GM13976 (cell line): Measurements from ENCODE around the gene B3GAT3.
A peak's percentile ranks its signal among the peaks of the same experiment; 100 is the strongest.

Source experiments
- DNase-seq: peaks from one replicate; pipeline ENCODE4 v3.0.0; 2012; ENCODE audit warnings: low spot score
- in situ Hi-C: fragments of 300-500 bp; cut with MboI; formaldehyde crosslinking; loops from one replicate; pipeline ENCODE4 v1.12.0; 2022; ENCODE audit warnings: low sequenced_read_pairs, mixed read lengths, inconsistent platforms; ENCODE audit not compliant: unreplicated experiment
- TF ChIP-seq, protein P1 (sequence below): IDR thresholded peaks from 2 replicates; pipeline ENCODE4 v1.5.1; 2012; ENCODE audit warnings: borderline replicate concordance, mild to moderate bottlenecking; ENCODE audit not compliant: insufficient read depth; ENCODE audit errors: extremely low read depth, missing control alignments, control extremely low read depth

Gene B3GAT3

DNA sequence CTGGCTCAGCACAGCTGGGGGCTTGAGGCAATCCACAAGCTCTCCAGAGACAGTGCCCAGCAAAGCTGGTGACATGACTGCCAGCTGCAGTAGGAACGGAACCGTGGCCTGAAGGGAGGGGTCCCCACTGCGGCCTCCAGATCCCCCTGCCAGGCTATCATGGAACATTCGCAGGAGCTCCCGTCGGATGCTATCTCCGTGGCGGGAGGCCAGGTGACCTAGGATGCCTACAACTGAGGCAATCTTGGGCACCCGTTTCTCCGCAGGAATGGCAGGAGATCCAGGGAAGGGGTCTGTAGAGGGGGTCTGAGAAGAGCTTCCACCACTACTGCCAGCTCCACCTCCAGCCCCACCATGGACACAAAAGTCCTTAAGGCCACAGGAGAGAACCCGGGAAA lies 27.2 kb upstream of the B3GAT3 start:
- in situ Hi-C loops: no loop called here
- TF ChIP-seq, protein P1, sequence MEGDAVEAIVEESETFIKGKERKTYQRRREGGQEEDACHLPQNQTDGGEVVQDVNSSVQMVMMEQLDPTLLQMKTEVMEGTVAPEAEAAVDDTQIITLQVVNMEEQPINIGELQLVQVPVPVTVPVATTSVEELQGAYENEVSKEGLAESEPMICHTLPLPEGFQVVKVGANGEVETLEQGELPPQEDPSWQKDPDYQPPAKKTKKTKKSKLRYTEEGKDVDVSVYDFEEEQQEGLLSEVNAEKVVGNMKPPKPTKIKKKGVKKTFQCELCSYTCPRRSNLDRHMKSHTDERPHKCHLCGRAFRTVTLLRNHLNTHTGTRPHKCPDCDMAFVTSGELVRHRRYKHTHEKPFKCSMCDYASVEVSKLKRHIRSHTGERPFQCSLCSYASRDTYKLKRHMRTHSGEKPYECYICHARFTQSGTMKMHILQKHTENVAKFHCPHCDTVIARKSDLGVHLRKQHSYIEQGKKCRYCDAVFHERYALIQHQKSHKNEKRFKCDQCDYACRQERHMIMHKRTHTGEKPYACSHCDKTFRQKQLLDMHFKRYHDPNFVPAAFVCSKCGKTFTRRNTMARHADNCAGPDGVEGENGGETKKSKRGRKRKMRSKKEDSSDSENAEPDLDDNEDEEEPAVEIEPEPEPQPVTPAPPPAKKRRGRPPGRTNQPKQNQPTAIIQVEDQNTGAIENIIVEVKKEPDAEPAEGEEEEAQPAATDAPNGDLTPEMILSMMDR: no peak
- no peak for DNase-seq

DNA sequence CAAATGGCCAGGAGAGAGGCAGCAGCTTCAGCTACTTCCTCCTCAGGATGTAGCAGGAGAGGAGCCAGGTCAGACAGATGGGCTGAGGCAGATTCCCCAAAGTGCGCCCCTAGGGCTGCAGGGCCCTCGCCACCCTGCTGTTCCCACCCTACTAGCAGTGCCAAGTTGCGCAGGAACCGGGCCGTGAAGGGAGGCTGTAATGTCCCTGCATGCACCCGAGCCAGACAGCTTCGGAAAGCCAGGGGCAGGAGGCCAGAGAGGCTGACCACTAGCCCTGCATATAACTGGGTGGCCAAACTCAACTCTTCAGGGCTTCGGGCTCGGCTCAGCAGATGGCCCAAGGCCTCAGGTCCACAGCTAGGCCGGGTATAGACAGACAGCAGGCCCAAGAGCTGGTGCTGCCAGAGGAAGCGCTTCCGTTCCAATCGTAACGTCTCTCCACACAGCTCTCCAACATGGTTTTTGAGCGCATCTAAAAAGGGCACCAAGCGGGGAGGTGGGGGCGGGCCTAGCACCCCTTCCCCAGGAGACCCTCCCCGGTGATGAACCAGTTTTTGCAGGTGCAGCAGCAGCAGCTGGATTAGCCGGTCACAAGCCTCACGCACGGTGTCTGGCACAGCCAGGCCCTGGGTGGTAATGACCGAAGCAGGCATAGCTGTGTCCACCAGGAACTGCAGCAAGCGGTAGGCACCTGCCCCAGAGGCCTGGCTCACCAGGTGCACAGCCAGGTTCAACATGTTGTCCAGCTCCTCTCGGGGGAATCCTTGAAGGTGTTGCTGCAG lies 26.6 kb upstream of the B3GAT3 start:
- in situ Hi-C loops: no loop called here
- TF ChIP-seq, protein P1: no peak
- no peak for DNase-seq

DNA sequence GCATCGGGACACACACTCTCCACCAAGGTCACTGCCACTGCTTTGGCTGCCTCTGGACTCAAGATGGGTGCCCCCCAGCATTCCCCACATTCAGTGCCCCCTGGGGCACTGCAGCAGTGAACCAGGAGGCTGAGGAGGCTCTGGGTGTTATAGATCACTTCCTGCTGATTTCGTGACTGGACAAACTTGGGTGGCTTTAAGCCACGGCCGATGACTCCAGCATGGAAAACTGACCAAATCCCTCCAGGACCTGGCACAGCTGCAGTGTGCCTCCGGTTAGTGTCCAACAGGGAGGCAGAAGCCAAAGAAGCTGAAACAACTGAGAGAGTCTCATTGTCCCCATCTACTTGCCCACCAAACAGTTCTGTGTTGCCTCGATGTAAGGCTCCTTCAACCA lies 25.8 kb upstream of the B3GAT3 start:
- in situ Hi-C loops: no loop called here
- TF ChIP-seq, protein P1: no peak
- DNase-seq: no peak

DNA sequence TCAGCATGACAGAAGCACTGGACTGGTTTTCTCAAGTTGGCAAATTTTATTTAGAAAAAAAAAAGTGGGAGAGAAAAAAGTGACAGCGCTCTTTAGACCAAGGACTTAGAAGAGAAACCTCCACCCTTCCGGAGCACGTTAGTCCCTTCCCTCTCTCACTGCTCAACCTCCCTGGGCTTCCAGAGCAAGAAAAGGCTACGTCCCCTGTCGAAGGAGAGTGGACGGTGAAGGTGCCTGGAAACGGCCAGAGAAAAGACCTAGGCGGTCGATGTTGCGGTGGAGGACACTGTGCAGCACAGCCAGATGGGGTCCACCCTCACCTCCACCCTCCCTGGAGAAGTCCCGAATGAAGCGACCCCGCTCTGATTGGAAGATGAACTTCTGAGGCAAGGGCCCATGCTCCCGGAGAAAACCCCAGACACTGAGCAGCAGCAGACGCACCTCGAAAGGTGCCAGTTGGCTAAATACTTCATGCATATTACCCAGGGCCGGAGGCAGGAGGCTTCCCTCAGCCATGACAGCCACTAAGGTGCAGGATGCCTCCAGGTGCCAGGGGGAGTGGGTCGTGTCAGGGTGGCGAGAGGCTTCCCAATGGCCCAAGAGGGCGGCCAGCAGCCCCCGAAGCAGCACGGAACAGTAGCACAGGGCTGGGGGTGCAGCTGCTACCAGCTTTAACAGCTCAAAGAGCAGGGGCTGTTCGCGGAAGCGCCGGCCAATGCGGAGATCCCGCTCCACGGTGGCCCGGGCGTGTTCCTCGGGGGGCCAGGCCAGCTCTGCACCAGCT lies 25.2 kb upstream of the B3GAT3 start:
- in situ Hi-C loops: no loop called here
- TF ChIP-seq, protein P1: no peak
- DNase-seq: no peak

DNA sequence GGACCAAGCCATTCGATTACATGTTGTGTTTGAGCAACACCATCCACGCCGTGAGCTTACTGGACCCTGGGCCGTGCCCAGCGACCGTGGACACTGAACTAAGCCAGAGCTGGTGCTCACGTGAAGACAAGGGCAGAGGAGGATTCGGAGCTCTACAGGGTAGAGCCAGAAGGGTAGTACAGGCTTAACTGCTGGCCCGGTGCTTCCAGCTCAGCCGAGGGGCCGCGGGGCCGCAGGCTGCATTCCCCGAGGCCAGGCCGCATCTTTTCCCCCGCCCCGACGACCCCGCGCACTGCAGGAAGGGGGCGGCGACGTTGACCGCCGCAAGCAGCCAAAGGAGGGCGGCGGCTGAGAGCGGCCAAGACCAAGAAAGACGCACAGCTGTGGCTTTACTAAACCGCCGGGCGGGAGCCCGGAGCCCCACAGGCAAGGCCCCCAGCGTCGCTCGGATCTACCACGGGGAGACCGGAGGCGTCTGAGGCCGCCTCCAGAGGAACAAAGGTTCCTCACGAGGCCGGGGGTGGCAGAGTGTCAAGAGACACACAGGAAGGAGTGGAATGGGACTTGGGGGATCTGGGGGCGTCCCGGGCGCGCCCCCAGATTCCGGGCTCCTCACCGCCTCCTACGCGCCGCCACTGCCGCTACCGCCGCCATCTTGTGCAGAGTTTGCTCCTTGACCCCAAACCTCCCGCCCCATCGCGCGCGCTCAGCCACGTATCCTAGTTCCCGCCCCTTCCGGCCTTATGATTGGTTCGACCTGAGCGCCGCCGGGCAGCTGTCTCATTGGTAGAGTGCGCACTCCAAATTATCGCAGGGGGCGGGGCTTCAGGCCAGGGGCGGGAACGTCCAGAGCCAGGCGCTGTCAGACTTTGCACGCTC lies 24.4 kb upstream of the B3GAT3 start, which contains the start of gene GANAB:
GANAB (minus strand) TSS at position 668 of the 879 bp plus-strand sequence; CDS start at position 654, 14 bp downstream.
- in situ Hi-C loops: no loop called here
- TF ChIP-seq, protein P1: no peak
- peak; percentile 100 for DNase-seq

DNA sequence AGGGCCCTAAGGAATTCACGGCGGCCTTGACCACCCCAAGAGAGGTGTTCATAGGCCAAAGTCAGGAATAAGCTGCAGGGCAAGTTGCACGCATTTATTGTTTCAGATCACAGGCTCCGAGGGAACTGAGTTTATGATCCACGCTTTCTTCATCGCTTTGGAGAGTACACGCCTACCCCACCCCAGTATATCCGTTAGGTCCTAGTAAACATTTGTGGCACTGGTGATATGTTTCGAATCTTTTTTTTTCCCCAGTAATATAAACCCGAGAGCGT lies 23.8 kb upstream of the B3GAT3 start:
- DNase-seq: peak; percentile 42
- TF ChIP-seq, protein P1: no peak
- in situ Hi-C loops: no loop called here
